HG02610 (cell line): ENCODE data around the gene ZNF292.
"Not testable (repeated sequence)": the region's sequence is repeated elsewhere in the genome, so short reads cannot be mapped to it uniquely, and the experiment has no call there.

Experiments
- ATAC-seq: cut with Tn5 transposase; IDR thresholded peaks from one replicate; pipeline ENCODE4 v1.9.1; 2021; ENCODE audit warnings: mild to moderate bottlenecking, moderate library complexity; ENCODE audit not compliant: unreplicated experiment

ZNF292 gene

GRCh38 chr6:87154993-87155841, at the start of gene ZNF292:
Gene ZNF292, plus strand, starts transcription at chr6:87155565. Its CDS starts 27 bp downstream, at chr6:87155592.
- peak; percentile 70 for ATAC-seq

GRCh38 chr6:87105823-87106222, 49.5 kb upstream of the ZNF292 start:
- ATAC-seq: no peak

GRCh38 chr6:87110636-87111035, 44.7 kb upstream of the ZNF292 start:
- no peak for ATAC-seq

- peak; percentile 97 for ATAC-seq
Measured at GRCh38 chr6:87115402-87116135, 39.8 kb upstream of the ZNF292 start.

GRCh38 chr6:87116922-87117321, 38.4 kb upstream of the ZNF292 start:
- ATAC-seq: no peak

- ATAC-seq: no peak
Measured at GRCh38 chr6:87118054-87118453, 37.3 kb upstream of the ZNF292 start.

GRCh38 chr6:87122477-87122876, 32.9 kb upstream of the ZNF292 start:
- no peak for ATAC-seq

- no peak for ATAC-seq
Measured at GRCh38 chr6:87124074-87124473, 31.3 kb upstream of the ZNF292 start.

GRCh38 chr6:87126501-87126900, 28.9 kb upstream of the ZNF292 start:
- no peak for ATAC-seq

GRCh38 chr6:87127737-87128136, 27.6 kb upstream of the ZNF292 start:
- no peak for ATAC-seq

- no peak for ATAC-seq
Measured at GRCh38 chr6:87136963-87137362, 18.4 kb upstream of the ZNF292 start.

GRCh38 chr6:87139236-87139635, 16.1 kb upstream of the ZNF292 start:
- peak; percentile 74 for ATAC-seq

- ATAC-seq: not testable (repeated sequence)
Measured at GRCh38 chr6:87139927-87140326, 15.4 kb upstream of the ZNF292 start.

GRCh38 chr6:87146363-87146762, 9.0 kb upstream of the ZNF292 start:
- ATAC-seq: peak; percentile 83

GRCh38 chr6:87150406-87150805, 5.0 kb upstream of the ZNF292 start:
- no peak for ATAC-seq

- ATAC-seq: no peak
Measured at GRCh38 chr6:87151471-87151780, 3.9 kb upstream of the ZNF292 start.

- ATAC-seq: peak; percentile 32
Measured at GRCh38 chr6:87151781-87152525, 3.4 kb upstream of the ZNF292 start.

- ATAC-seq: no peak
Measured at GRCh38 chr6:87152526-87152955, 2.8 kb upstream of the ZNF292 start.

- no peak for ATAC-seq
Measured at GRCh38 chr6:87154641-87154992, 748 bp upstream of the ZNF292 start.

GRCh38 chr6:87155842-87156815, 764 bp downstream of the ZNF292 start:
- ATAC-seq: peak; percentile 2
